ENCODE data around the gene NFKB1.

The NFKB1 gene

DNA sequence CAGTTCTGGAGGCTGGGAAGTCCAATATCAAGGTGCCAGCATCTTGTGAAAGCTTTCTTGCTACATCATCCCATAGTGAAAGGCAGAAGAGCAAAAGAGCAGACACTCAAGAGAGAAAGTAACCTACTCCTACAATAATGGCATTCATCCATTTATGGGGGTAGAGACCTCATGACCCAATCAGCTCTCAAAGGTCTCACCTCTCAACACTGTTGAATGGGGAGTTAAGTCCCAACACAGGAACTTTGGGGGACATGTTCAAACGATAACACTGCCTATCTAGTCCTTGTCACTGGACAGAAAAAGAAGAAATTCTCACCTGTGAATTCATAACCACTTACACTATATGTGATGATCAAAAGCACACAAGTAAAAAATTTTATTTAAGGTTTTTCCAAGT is 6.6 kb upstream of the NFKB1 start:
- FAIRE-seq (no peak), DNase-seq (ENCODE audit: extremely low spot score, insufficient read length, low read depth) (no peak)

DNA sequence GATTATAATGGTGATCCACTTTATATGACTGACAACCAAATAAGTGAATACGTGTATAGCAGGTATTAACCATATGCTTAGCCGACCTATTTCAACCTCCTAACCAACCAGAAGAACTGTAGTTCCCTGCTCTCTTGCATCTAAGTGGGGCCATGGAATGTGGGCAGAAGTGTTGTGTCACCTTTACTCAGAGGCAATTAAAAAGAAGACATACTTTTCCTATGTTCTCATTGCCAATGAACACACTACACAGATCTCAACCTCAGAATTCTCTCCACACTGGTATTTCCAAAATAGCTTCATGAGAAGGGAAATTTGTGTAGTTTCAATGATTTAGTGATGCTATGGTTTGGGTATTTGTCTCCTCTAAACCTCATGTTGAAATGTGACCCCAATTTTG is 3.2 kb upstream of the NFKB1 start:
- DNase-seq (ENCODE audit: extremely low spot score, insufficient read length, low read depth) (no peak), FAIRE-seq (no peak)

DNA sequence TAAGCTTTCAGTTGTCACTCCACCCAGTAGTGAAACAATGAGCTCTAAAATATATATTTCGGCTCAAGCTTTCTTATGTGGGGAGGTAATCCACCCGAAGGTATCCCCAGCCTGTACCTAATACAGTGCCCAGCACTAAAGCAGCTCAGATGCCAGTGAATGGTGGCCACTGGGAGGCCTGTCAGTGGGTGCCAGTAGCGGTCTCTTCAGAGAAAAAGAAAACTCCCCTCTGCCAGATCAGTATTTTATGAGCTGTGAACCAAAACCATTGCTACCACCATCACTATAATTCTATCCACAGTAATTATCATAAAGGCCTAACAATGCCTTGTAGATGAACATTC is 835 bp upstream of the NFKB1 start:
- DNase-seq (ENCODE audit: extremely low spot score, insufficient read length, low read depth) (no peak), FAIRE-seq (no peak)

DNA sequence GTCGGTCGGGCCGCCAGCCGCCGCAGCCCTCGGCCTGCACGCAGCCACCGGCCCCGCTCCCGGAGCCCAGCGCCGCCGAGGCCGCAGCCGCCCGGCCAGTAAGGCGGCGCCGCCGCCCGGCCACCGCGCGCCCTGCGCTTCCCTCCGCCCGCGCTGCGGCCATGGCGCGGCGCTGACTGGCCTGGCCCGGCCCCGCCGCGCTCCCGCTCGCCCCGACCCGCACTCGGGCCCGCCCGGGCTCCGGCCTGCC is 213 bp downstream of the NFKB1 start:
- FAIRE-seq: no peak
- DNase-seq (ENCODE audit: extremely low spot score, insufficient read length, low read depth): no peak

DNA sequence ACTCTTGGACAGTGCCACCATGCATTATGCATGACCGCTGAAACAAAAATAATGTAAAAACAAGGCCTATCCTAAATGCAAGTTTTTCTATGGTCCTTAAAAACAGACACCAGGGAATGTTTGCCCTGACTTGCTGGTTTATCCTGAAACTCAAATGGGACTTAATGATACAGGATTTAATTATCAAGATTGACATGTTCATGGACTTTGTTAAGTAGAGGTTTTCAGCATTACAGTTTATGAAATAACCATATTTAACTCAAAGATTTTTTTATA is 1.3 kb downstream of the NFKB1 start:
- FAIRE-seq: no peak

DNA sequence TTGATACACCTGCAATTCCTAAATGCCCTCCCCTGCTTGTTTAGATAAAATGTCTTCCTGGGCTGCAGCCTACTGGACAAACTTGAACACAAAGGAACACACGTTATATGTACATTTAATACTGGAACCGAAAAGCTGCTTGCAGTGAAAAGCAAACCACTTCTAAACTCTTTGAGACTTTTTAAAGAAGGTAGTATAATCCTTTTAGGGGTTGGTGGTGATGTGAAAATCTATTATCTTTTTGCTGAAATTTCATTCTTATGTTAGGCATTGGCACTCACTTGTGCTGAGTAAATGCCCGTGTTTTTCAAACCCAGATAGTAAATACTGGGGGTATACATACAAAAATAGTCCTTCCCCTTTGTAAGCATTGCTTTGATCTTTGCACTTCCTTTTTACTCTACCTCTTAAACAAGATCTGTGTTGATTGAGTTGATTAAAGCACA is 2.2 kb downstream of the NFKB1 start:
- FAIRE-seq: peak; percentile 70
- no peak for DNase-seq (ENCODE audit: extremely low spot score, insufficient read length, low read depth)

More for the DNA sequence above, 1.3 kb downstream of the NFKB1 start:
- DNase-seq (ENCODE audit: extremely low spot score, insufficient read length, low read depth): no peak

DNA sequence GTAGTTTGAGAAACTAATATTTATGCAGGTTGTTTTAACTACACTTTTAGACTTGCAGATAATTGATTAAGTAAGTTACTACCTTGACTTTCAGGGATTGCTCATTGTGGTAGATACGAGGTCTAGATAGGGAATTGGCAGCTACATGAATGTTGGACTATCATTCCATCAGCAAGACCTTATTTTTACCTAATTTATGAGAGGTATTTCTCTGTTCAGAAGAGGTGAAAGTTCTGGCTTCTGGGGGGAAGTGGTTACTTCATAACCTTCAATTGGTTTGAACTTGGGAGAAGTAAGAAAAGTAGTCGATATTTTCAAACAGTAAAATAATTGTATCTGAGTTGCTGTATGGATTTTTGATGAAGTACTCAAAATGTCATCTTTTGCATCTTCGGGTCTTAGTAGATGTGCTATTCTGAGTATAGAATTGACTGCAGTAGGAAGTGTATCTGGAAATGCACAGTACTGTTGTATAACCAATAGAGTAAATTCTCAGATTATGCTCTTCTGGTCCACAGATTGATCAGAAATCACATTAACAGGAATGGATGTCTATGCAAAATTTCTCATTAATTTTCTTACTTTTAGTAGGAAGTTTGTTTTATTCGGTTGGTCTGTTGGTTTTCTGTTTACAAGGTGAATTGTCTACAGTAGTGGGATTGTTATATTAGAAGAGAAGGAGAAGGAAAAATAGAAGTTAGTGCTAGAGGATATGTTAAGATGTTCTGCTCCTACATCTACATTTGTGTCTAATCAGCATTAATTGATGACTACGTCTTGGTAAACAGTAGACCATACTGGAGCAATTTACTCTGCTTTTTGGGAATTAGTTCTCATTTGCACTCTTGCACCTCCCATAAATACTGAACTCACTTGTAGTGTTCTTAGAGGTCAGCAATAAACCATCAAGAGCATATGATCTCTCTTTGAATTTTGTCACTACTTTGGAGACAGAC is 3.0 kb downstream of the NFKB1 start:
- no peak for DNase-seq (ENCODE audit: extremely low spot score, insufficient read length, low read depth)
- FAIRE-seq: peak; percentile 35

DNA sequence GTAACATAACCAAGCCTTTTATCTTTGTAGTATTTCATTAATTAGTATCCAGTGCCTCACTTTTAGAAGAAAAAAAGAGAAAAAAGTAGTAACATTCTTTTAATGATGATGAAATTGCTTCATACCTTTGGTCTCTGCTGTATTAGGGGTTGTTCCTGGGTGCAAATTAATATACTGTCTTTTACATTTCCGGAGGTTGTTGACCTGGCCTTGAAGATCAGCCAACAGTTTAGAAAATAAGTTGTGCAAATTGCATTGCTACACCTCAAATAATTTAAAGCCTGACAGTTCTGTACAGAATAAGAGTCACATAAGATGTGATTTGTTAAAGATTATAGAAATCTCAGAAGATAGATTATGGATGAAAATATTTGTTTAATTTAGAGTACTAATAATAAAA is 3.8 kb downstream of the NFKB1 start:
- DNase-seq (ENCODE audit: extremely low spot score, insufficient read length, low read depth): no peak
- no peak for FAIRE-seq

DNA sequence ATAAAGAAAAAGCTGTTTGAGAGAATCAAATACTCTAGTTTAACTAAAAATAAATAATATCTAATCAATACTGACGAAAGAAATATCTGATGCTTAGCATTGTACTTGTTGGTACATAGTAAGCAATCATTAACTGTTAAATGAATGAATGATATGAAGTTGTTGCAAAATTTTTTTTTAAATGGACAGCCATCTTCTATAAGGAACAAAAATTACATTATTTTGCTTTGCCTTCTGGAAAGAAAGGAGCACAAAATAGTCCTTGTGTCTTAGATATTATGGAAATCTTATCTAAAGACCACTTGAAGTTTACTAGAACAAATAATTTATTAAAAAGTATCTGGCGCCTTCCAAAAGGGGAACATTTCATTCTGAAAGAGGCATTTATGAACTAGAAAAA is 4.5 kb downstream of the NFKB1 start:
- no peak for DNase-seq (ENCODE audit: extremely low spot score, insufficient read length, low read depth)
- no peak for FAIRE-seq

DNA sequence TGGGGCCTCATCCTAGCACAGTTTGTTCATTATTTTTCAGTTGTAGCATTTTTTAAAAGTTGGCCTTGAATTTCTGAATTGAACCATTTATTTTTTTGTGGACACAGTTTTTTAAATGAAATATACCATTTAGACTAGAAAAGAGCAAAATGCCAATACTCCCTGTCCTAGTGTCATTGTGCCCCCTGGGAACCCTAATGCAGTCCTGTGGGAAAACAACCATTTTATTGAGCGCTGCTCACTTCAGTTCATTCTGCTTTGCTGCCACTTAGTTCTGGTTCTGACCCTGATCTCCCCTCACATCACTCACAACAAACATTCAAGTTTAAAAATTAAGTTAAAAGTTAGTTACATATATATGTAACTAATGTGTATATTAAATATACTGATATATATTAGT is 5.4 kb downstream of the NFKB1 start:
- no peak for FAIRE-seq
- no peak for DNase-seq (ENCODE audit: extremely low spot score, insufficient read length, low read depth)

DNA sequence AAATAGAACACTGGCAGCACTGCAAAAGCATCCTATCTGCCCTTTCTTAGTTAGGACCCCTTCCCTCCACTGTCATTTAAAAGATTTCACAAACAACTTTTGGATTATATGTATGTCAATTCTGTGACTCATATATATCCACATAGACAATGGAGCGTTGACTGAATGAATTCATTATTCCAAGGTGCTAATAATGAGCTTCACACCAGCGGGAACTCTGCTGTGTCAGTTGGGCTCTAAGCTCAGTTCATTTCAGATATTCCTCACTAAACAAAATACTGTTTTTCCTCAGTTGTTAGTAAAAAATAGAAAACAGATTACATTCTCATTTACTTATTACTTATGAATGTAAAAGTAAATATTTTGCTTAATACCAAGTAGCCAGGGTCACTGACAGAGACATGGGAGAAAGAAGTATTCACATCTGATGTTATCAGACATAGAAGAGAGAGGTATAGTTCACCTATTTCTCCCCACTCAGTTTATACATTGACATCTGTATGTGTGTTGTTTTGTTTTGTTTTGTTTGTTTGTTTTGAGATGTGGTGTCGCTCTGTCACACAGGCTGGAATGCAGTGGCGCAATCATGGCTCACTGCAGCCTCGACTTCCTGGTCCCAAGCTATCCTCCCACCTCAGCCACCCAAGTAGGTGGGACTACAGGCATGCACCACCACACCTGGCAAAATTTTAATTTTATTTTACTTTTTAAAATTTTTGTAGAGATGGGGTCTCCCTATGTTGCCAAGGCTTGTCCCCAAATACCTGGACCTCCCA is 10.9 kb downstream of the NFKB1 start:
- FAIRE-seq: no peak
- DNase-seq (ENCODE audit: extremely low spot score, insufficient read length, low read depth): no peak

DNA sequence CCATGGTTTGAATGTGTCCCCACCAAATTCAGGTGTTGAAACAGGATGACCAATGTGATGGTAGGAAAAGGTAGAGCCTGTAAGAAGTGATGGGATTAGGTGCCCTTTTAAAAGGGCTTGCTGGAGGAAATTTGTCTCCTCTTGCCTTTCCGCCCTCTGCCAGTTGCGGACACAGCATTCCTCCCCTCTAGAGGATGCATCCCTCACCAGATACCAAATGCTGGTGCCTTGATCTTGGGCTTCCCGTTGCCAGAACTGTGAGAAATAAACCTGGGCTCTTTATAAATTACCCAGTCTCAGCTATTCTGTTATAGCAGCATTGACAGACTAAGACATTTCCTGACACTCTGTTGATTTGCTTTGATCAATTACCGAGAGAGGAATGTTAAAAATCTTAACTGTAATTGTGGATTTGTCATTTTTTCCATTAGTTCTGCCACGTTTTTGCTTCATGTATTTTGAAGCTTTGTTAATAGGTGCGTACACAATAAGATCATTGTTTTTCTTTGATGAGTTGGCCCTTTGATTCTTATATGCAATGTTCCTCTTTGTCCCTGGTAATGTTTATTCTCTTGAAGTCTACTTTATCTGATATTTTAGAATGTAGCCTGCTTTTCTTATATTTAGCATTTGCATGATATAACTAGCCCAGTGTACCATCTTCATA is 13.3 kb downstream of the NFKB1 start:
- FAIRE-seq (no peak), DNase-seq (ENCODE audit: extremely low spot score, insufficient read length, low read depth) (no peak)

DNA sequence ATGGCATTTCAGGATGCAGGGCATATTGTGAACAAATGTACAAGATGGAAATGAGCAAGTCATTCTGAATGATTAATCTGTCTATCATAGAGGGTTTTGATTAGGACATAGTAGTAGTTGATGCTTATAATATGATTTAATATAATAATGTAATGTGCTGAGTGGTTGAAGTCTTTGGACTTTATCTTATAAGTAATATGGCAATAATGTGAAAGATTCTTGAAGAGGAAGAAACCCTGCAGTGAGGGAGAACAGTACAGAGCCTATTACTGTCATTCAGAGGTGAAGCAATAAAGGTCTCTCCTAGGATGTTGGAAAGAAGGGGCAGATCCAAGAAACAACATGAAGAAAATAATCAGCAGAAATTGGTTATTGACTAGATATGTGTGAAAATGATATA is 16.6 kb downstream of the NFKB1 start:
- FAIRE-seq (no peak), DNase-seq (ENCODE audit: extremely low spot score, insufficient read length, low read depth) (no peak)

DNA sequence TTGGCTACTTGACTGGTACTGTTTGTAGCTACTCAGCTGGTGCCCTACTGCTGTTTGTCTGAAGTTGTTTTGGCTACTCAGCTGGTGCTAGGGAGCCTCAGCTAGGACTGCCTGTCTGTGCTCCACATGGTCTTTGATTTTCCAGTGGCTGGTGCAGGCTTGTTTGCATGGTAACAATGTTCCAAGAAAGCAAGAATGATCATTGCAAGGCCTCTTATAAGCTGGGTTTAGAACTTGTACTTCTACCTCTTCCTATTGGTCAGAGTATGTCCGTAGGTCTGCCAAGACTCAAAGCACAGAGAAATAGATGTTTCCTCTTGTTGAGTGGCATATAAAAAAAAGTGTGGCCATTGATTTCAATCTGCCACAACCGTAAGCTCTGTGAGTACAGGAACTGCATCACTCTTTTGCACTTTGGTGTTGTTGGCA is 17.6 kb downstream of the NFKB1 start:
- FAIRE-seq (peak; percentile 58), DNase-seq (ENCODE audit: extremely low spot score, insufficient read length, low read depth) (no peak)

DNA sequence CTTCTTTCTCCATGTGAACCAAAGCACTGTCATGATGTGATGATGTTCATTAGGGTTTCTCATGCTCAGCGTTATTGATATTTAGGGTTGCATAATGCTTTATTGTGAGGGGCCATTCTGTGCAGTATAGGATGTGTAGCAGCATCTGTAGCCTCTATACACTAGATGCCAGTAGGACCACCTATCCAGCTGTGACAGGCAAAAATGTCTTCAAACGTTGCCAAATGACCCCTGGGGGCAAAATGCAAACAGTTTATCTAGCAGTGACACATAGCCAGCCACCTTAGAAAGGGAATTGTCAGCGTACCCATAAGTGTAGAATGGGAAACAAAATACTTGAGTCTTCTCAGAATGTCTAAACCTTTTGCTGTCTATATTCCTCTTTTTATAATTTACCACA is 18.8 kb downstream of the NFKB1 start:
- DNase-seq (ENCODE audit: extremely low spot score, insufficient read length, low read depth) (no peak), FAIRE-seq (no peak)

DNA sequence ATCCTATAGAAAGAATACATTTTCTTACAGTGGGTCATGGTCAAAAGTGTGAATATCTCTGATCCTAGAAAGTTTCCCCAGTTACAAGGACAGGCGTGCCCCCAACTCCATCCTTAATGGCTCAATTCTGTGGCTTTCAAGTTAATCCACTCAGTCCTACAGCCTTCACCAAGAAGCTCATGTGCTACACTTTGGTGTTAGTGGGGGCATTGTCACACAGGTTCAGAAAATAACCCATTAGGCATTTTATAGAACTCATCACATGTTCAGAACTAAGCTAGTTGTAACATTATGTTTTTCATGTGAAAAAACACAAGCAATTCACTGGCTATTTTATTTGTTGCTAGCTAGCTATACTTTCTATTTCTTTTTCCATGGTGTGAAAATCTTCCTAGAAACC is 20.4 kb downstream of the NFKB1 start:
- DNase-seq (ENCODE audit: extremely low spot score, insufficient read length, low read depth): no peak

DNA sequence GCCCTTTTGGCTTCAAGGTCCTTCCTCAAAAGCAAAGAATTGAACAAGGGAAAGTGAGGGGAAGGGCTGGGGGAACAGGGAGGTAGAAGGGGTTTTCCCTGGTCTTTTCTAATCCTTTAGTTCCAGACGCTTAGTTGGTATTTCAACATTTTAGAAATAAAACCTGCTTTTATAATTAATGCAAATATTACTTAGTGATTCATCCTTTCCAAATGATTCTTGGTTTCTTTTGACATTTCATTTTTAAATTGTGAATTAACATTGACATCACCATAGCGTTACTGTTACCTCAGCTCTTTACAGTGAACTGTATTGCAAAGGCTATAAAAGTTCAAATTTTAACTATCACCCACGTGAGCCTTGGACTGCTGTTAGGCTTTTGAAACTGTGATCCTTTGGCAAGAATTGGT is 20.9 kb downstream of the NFKB1 start:
- FAIRE-seq: peak; percentile 59

More for the DNA sequence above, 20.4 kb downstream of the NFKB1 start:
- FAIRE-seq: peak; percentile 35

DNA sequence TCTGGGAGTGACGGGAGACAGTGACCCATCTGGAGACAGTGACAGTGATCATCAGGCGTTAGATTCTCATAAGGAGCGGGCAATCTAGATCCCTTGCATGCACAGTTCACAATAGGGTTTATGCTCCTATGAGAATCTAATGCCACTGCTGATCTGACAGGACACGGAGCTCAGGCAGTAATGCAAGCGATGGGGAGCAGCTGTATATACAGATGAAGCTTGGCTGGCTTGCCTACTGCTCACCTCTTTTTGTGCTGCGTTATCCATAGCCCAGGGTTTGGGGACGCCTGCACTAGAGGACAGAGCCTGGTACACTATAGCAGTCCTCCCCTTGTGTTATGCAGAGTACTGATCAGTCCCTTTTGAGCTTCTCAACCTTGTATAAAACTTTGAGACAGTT is 23.5 kb downstream of the NFKB1 start:
- no peak for FAIRE-seq
- DNase-seq (ENCODE audit: extremely low spot score, insufficient read length, low read depth): no peak

More for the DNA sequence above, 20.9 kb downstream of the NFKB1 start:
- no peak for DNase-seq (ENCODE audit: extremely low spot score, insufficient read length, low read depth)

DNA sequence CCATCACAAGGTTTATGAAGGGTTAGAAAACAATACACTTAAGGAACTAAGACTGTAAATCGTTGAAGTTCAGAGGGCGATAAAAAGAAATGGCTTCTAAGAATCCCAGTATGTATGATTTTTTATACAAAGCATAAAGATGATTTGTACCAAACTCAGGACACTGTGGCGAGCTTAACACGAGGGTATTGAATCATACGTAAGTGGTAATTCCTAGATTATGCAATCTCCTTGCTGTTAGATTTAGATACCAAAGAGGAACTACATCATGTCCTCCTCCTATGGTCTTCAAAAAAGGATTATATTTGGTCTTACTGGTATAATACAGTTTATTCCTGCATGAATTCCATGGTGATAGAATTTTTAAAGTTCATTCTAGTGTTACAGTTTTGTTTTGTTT is 23.9 kb downstream of the NFKB1 start:
- DNase-seq (ENCODE audit: extremely low spot score, insufficient read length, low read depth) (no peak), FAIRE-seq (no peak)

DNA sequence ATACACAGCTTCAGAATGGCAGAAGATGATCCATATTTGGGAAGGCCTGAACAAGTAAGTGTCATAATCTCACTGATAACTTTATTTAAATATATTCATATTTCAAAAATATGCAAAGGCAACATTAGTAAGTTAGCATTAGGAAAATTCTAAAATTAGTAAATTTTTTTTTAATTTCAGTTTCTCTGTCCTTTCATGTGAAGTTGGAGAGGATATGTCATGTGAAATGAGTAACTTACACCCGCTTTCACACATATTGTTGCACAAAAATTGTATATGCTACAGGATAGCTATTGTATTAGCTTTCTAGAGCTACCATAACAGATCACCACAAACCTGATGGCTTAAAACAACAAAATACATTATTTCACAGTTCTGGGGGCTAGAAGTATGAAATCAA is 24.3 kb downstream of the NFKB1 start:
- FAIRE-seq (no peak), DNase-seq (ENCODE audit: extremely low spot score, insufficient read length, low read depth) (no peak)

DNA sequence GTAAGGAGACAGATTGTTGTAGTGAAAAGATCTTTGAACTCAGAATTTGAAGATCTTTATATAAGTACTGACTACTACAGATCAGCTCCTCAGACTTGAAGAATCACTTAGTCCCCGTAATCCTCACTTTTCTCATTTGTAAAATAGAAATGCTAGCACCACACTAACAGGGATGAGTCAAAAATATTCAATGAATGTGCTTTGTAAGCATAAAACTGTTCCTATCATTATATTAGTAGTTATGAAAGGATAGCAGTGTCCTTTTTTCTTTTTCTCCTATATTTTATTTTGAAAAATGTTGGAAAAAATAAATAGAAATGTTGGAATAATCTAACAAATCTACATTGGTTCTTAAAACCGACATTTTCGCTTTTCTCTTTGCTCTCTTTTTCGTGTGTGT is 25.4 kb downstream of the NFKB1 start:
- FAIRE-seq: no peak
- no peak for DNase-seq (ENCODE audit: extremely low spot score, insufficient read length, low read depth)
